Bronchial epithelial cell (primary cell): ENCODE measurements around the gene ICAM1. TPM values are rescaled to one million over a fixed set of nuclear protein-coding genes. Genes with fewer than 3 reads are reported as not detected.
A peak's percentile ranks its signal among the peaks of the same experiment; 100 is the strongest.
"Not testable (repeated sequence)": the region's sequence is repeated elsewhere in the genome, so short reads cannot be mapped to it uniquely, and the experiment has no call there.

Experiments used
- DNase-seq: peaks from one replicate; pipeline ENCODE4 v3.0.0-alpha.2; 2010; ENCODE audit warnings: low read depth
- FAIRE-seq: peaks from 2 replicates; lab custom pipeline; 2011; peaks lifted over from hg19 to GRCh38; lab: Jason Lieb, UNC
- H3K27me3 ChIP-seq: 2 replicates; pipeline ENCODE4 v1.5.1; 2011; ENCODE audit warnings: low read length; ENCODE audit not compliant: control insufficient read depth, insufficient read depth
- H3K36me3 ChIP-seq: 2 replicates; pipeline ENCODE4 v1.5.1; 2011; ENCODE audit warnings: low read length; ENCODE audit not compliant: control insufficient read depth, insufficient read depth
- H3K4me3 ChIP-seq: 2 replicates; pipeline ENCODE4 v1.5.1; 2011; ENCODE audit warnings: mild to moderate bottlenecking, low read depth, low read length, control low read depth
- total RNA-seq: library from RNA; depleted of rRNA; stranded (reverse); fragments of >200 nt; gene quantifications from 2 replicates; pipeline ENCODE4 v1.2.1, GENCODE V29; 2014
- TF ChIP-seq, protein P1 (sequence below): IDR thresholded peaks from 2 replicates; pipeline ENCODE4 v1.5.1; 2011; ENCODE audit warnings: mild to moderate bottlenecking, moderate library complexity, low read length, control low read depth, inconsistent platforms; ENCODE audit not compliant: insufficient read depth, severe bottlenecking

ICAM1 gene
- total RNA-seq, 1 donor from 2014 or later = 0.79 TPM

DNA sequence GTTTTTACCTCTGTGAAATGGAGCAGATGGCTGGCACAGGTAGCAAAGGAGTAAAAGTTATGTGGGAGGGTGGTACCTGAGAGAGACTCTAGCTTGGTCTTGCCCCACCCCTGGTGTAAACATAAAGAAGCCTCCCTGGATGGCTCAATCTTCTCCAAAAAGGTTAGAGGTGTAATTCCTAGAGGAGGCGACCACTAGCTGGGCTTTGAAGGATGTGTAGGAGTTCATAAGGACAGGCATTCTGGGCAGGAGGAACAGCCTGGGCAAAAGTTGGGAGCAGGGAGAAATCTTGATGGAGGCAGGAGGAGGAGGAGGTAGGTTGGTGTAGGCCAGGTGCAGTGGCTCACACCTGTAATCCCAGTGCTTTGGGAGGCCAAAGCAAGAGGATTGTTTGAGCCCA, 8.0 kb downstream of the ICAM1 start:
- DNase-seq = no peak
- Histone ChIP-seq H3K4me3 (no peak overlapping the region), H3K36me3 (no peaks in the 10 kb centered on the region), H3K27me3 (no peaks in the 10 kb centered on the region)
- no peak for FAIRE-seq
- TF ChIP-seq, protein P1, sequence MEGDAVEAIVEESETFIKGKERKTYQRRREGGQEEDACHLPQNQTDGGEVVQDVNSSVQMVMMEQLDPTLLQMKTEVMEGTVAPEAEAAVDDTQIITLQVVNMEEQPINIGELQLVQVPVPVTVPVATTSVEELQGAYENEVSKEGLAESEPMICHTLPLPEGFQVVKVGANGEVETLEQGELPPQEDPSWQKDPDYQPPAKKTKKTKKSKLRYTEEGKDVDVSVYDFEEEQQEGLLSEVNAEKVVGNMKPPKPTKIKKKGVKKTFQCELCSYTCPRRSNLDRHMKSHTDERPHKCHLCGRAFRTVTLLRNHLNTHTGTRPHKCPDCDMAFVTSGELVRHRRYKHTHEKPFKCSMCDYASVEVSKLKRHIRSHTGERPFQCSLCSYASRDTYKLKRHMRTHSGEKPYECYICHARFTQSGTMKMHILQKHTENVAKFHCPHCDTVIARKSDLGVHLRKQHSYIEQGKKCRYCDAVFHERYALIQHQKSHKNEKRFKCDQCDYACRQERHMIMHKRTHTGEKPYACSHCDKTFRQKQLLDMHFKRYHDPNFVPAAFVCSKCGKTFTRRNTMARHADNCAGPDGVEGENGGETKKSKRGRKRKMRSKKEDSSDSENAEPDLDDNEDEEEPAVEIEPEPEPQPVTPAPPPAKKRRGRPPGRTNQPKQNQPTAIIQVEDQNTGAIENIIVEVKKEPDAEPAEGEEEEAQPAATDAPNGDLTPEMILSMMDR = no peak

DNA sequence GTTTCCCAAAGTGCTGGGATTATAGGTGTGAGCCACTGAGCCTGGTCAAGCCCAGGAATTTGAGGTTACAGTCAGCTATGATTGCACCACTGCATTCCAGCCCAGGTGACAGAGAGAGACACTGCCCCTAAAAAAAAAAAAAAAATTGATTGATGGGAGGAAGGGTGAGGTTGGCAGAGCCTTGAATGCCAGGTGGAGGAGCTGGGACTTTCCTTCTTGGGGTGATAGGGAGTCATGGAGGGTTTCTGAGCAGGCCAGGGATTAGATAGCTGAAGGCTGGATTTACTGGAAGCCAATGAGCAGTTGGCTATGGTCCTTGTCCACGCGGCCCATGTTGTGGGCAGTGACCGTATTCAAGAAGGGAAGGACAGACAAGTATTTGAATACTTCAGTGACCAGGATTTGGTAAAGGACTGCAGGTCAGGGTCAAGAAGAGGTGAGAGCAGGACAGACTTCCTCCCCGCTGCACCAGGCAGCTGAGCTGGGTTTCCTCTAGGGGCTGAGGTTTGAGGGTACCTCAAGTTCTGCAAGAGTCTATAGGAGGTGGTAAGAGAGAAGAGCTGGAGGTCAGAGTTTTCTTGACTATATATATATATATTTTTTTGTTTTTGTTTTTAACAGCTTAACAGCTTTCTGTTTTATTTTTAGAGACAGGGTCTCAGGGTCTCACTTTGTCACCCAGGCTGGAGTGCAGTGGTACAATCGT, 9.0 kb downstream of the ICAM1 start:
- no peaks in the 10 kb centered on the region for H3K27me3 ChIP-seq
- DNase-seq (no peak), FAIRE-seq (no peak)
- H3K36me3 ChIP-seq = peaks cover 2% of the 10 kb centered on the region
- H3K4me3 ChIP-seq = no peak overlapping the region
- TF ChIP-seq, protein P1 = no peak

DNA sequence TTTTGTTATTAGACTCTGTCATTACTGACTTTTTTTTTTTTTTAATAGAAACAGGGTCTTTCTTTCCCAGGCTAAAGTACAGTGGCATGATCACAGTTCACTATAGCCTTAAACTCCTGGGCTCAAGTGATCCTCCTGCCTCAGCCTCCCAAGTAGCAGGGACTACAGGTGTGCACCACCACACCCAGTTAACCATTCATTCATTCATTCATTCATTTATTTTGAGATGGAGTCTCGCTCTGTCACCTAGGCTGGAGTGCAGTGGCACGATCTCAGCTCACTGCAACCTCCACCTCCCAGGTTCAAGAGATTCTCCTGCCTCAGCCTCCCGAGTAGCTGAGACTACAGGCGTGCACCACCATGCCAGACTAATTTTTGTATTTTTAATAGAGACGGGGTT, 11.1 kb downstream of the ICAM1 start:
- not testable (repeated sequence) for H3K36me3 ChIP-seq, FAIRE-seq

DNA sequence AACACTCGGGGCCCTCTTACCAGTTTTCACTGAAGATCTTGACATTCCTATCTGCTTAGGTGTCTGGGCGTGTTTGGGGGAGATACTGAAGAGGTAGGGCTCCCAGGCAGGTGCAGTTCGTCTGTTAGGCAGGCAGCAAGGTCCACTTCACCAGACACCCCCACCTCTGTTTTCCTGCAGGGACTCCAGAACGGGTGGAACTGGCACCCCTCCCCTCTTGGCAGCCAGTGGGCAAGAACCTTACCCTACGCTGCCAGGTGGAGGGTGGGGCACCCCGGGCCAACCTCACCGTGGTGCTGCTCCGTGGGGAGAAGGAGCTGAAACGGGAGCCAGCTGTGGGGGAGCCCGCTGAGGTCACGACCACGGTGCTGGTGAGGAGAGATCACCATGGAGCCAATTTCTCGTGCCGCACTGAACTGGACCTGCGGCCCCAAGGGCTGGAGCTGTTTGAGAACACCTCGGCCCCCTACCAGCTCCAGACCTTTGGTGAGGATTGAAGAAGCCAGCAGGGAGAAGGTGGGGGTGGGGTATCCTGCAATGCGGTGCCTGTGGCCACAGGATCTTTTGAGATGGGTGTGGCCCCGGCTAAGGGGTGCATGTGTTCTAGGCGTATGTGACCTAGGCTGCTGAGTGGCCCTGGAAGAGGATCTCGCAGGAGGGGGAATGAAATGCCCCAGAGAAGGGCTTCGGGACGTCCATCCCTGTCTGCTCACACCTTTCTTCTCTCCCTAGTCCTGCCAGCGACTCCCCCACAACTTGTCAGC, 12.6 kb downstream of the ICAM1 start:
- TF ChIP-seq, protein P1 = no peak
- FAIRE-seq (no peak), DNase-seq (peak; percentile 35)
- peaks cover 3% of the 10 kb centered on the region for H3K36me3 ChIP-seq
- H3K27me3 ChIP-seq = no peaks in the 10 kb centered on the region
- no peak overlapping the region for H3K4me3 ChIP-seq

More for the DNA sequence above, 11.1 kb downstream of the ICAM1 start:
- not testable (repeated sequence) for DNase-seq, H3K4me3 ChIP-seq, H3K27me3 ChIP-seq

DNA sequence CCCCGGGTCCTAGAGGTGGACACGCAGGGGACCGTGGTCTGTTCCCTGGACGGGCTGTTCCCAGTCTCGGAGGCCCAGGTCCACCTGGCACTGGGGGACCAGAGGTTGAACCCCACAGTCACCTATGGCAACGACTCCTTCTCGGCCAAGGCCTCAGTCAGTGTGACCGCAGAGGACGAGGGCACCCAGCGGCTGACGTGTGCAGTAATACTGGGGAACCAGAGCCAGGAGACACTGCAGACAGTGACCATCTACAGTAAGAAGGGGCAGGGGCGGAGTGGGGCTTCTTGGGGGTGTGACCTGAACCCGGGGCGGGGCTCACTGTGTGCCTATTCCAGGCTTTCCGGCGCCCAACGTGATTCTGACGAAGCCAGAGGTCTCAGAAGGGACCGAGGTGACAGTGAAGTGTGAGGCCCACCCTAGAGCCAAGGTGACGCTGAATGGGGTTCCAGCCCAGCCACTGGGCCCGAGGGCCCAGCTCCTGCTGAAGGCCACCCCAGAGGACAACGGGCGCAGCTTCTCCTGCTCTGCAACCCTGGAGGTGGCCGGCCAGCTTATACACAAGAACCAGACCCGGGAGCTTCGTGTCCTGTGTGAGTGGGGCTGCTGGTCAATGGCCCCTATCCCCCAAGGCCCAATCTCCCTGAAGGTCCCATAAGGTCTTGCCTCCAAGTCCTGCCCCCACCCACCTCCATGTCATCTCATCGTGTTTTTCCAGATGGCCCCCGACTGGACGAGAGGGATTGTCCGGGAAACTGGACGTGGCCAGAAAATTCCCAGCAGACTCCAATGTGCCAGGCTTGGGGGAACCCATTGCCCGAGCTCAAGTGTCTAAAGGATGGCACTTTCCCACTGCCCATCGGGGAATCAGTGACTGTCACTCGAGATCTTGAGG, 13.4 kb downstream of the ICAM1 start:
- H3K4me3 ChIP-seq = no peak overlapping the region
- peaks cover 3% of the 10 kb centered on the region for H3K36me3 ChIP-seq
- DNase-seq (no peak), FAIRE-seq (no peak)
- TF ChIP-seq, protein P1 = no peak
- no peaks in the 10 kb centered on the region for H3K27me3 ChIP-seq

DNA sequence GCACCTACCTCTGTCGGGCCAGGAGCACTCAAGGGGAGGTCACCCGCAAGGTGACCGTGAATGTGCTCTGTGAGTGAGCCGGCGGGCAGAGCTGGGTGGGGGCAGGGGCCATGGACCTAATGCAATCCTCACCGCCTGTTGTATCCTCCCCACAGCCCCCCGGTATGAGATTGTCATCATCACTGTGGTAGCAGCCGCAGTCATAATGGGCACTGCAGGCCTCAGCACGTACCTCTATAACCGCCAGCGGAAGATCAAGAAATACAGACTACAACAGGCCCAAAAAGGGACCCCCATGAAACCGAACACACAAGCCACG, 14.0 kb downstream of the ICAM1 start:
- DNase-seq = no peak
- TF ChIP-seq, protein P1 = no peak
- Histone ChIP-seq H3K36me3 (peaks cover 3% of the 10 kb centered on the region), H3K4me3 (no peak overlapping the region), H3K27me3 (no peaks in the 10 kb centered on the region)
- no peak for FAIRE-seq
